Parathyroid adenoma (tissue), 2 donors: ENCODE data around the gene CEBPZOS.
"Not testable (repeated sequence)": the region's sequence is repeated elsewhere in the genome, so short reads cannot be mapped to it uniquely, and the experiment has no call there.

ENCODE experiments used
- H2AFZ ChIP-seq: fragments of 300-600 bp; sonication (generic); one replicate; pipeline ENCODE4 v1.7.0; 2017; ENCODE audit warnings: antibody characterized with exemption, mild to moderate bottlenecking
- H3K27ac ChIP-seq: fragments of 300-600 bp; sonication (generic); one replicate; pipeline ENCODE4 v1.7.0; 2017
- H3K27me3 ChIP-seq: fragments of 300-600 bp; sonication (generic); one replicate; pipeline ENCODE4 v1.7.0; 2017; ENCODE audit warnings: low read length; ENCODE audit not compliant: control insufficient read depth, insufficient read depth
- H3K36me3 ChIP-seq: fragments of 300-600 bp; sonication (generic); one replicate; pipeline ENCODE4 v1.7.0; 2017; ENCODE audit warnings: low read length; ENCODE audit not compliant: control insufficient read depth, insufficient read depth
- H3K4me1 ChIP-seq: fragments of 300-600 bp; sonication (generic); one replicate; pipeline ENCODE4 v1.7.0; 2017; ENCODE audit warnings: control low read depth
- H3K4me2 ChIP-seq: fragments of 300-600 bp; sonication (generic); one replicate; pipeline ENCODE4 v1.7.0; 2017; ENCODE audit warnings: low read length
- H3K4me3 ChIP-seq: fragments of 300-600 bp; sonication (generic); one replicate; pipeline ENCODE4 v1.7.0; 2017; ENCODE audit warnings: low read depth, low read length
- H3K79me2 ChIP-seq: fragments of 300-600 bp; sonication (generic); one replicate; pipeline ENCODE4 v1.7.0; 2017; ENCODE audit warnings: control low read depth
- H3K9ac ChIP-seq: fragments of 300-600 bp; sonication (generic); one replicate; pipeline ENCODE4 v1.7.0; 2017; ENCODE audit warnings: mild to moderate bottlenecking
- H3K9me3 ChIP-seq: fragments of 300-600 bp; sonication (generic); one replicate; pipeline ENCODE4 v1.7.0; 2017; ENCODE audit warnings: low read length; ENCODE audit not compliant: control insufficient read depth
- TF ChIP-seq, protein P1 (sequence below): fragments of 300-600 bp; sonication (generic); IDR thresholded peaks from one replicate; pipeline ENCODE4 v1.7.0; 2017; ENCODE audit warnings: antibody characterized with exemption, mild to moderate bottlenecking
- donor health status: primary hyperparathyroidism.

CEBPZOS gene

DNA sequence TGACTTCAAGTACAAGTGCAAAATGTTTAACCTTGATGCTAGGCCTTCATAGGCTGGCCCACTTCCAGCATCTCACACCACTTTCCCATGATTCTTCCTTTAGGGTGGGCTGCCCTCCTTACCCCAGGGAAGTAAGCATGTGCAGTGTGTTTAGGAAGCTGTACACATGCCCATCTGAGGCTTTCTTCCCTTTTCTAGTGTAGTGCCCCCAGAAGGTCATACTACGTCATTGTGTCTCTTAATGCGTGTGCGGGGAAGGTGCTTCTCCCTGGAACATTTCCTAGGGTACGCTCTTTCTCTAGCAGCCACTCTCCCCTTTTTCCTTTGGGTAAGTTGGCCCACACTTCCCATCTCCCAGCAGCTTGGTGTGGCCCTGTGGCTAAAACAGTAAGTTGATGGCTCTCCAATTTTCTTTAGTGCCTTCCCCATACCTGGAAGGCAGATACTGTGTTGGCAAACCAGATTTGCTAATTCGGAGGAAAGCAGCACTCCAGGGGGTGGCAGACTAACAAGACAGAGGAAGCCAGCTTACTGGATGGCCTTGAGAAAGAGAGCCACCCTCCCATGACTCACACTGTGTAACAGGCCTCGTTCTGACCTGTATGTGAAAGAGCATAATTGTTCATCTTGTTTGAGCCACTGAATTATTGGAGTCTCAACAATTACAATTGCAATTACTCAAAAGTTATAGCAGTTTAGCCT, 6.7 kb upstream of the CEBPZOS start:
- no peak overlapping the region for H3K9ac ChIP-seq
- no peak overlapping the region for H2AFZ ChIP-seq
- TF ChIP-seq, protein P1, sequence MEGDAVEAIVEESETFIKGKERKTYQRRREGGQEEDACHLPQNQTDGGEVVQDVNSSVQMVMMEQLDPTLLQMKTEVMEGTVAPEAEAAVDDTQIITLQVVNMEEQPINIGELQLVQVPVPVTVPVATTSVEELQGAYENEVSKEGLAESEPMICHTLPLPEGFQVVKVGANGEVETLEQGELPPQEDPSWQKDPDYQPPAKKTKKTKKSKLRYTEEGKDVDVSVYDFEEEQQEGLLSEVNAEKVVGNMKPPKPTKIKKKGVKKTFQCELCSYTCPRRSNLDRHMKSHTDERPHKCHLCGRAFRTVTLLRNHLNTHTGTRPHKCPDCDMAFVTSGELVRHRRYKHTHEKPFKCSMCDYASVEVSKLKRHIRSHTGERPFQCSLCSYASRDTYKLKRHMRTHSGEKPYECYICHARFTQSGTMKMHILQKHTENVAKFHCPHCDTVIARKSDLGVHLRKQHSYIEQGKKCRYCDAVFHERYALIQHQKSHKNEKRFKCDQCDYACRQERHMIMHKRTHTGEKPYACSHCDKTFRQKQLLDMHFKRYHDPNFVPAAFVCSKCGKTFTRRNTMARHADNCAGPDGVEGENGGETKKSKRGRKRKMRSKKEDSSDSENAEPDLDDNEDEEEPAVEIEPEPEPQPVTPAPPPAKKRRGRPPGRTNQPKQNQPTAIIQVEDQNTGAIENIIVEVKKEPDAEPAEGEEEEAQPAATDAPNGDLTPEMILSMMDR: no peak
- H3K4me2 ChIP-seq: no peak overlapping the region
- H3K27me3 ChIP-seq: no peaks in the 10 kb centered on the region
- H3K4me3 ChIP-seq: no peak overlapping the region
- no peak overlapping the region for H3K27ac ChIP-seq
- no peaks in the 10 kb centered on the region for H3K9me3 ChIP-seq
- no peaks in the 10 kb centered on the region for H3K4me1 ChIP-seq
- H3K79me2 ChIP-seq: no peaks in the 10 kb centered on the region
- H3K36me3 ChIP-seq: no peaks in the 10 kb centered on the region

DNA sequence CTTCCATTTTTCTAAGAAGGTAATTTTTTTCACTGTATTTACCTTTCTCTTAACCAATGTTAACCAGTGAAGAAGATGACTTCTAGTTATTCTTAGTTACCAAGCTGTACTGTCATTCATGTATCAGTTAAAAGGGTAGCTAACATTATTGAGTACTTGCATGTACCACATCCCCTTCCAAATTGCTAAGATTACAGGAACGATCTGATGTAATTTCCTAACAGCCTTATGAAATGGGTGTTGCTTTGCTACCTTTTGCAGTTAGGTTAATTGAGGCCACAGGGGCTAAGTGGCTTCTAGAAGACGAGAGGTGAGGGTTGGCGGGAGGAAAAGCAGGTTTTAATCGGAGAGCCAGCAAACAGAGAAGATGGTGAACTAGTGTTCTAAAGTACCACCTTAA, 6.0 kb upstream of the CEBPZOS start:
- Histone ChIP-seq H3K4me2 (no peak overlapping the region), H3K36me3 (no peaks in the 10 kb centered on the region), H3K4me3 (no peak overlapping the region), H3K9me3 (no peaks in the 10 kb centered on the region), H3K79me2 (no peaks in the 10 kb centered on the region), H3K4me1 (no peaks in the 10 kb centered on the region), H3K27me3 (no peaks in the 10 kb centered on the region), H3K27ac (no peak overlapping the region), H3K9ac (no peak overlapping the region), H2AFZ (no peak overlapping the region)
- TF ChIP-seq, protein P1: no peak

- Histone ChIP-seq H3K36me3 (no peaks in the 10 kb centered on the region), H3K4me1 (no peaks in the 10 kb centered on the region), H3K27me3 (no peaks in the 10 kb centered on the region), H3K4me3 (no peak overlapping the region), H3K27ac (no peak overlapping the region), H2AFZ (no peak overlapping the region), H3K9me3 (no peaks in the 10 kb centered on the region), H3K9ac (no peak overlapping the region), H3K79me2 (peaks cover 4% of the 10 kb centered on the region), H3K4me2 (no peak overlapping the region)
- TF ChIP-seq, protein P1: no peak
Measured at GRCh38 chr2:37191253-37191652, 5.0 kb upstream of the CEBPZOS start.

- no peak overlapping the region for H3K27ac ChIP-seq
- no peaks in the 10 kb centered on the region for H3K4me1 ChIP-seq
- no peak overlapping the region for H3K9ac ChIP-seq
- H3K36me3 ChIP-seq: no peaks in the 10 kb centered on the region
- TF ChIP-seq, protein P1: no peak
- no peaks in the 10 kb centered on the region for H3K27me3 ChIP-seq
- H3K9me3 ChIP-seq: no peaks in the 10 kb centered on the region
- H2AFZ ChIP-seq: no peak overlapping the region
- peaks cover 6% of the 10 kb centered on the region for H3K79me2 ChIP-seq
- H3K4me2 ChIP-seq: no peak overlapping the region
- no peak overlapping the region for H3K4me3 ChIP-seq
Measured at GRCh38 chr2:37191747-37192146, 4.5 kb upstream of the CEBPZOS start.

- TF ChIP-seq, protein P1: no peak
- no peak overlapping the region for H3K27ac ChIP-seq
Measured at GRCh38 chr2:37192551-37192950, 3.7 kb upstream of the CEBPZOS start.

GRCh38 chr2:37195862-37196319, 405 bp upstream of the CEBPZOS start:
- not testable (repeated sequence) for H3K4me1 ChIP-seq, H3K79me2 ChIP-seq, H3K9me3 ChIP-seq, H3K9ac ChIP-seq, H3K36me3 ChIP-seq, H3K27me3 ChIP-seq
- Histone ChIP-seq H3K27ac (peak overlapping the region; percentile 73), H2AFZ (peak overlapping the region; percentile 90), H3K4me3 (peak overlapping the region; percentile 60), H3K4me2 (peak overlapping the region; percentile 68)

More at GRCh38 chr2:37192551-37192950, 3.7 kb upstream of the CEBPZOS start:
- Histone ChIP-seq H3K9me3 (no peaks in the 10 kb centered on the region), H2AFZ (no peak overlapping the region), H3K4me3 (no peak overlapping the region), H3K9ac (no peak overlapping the region), H3K79me2 (peaks cover 8% of the 10 kb centered on the region), H3K36me3 (no peaks in the 10 kb centered on the region), H3K27me3 (no peaks in the 10 kb centered on the region), H3K4me2 (no peak overlapping the region), H3K4me1 (no peaks in the 10 kb centered on the region)
